Adipocyte (in vitro differentiated cells): ENCODE results near the gene PPP1R14C.

Experiments used
- DNase-seq: peaks from one replicate; pipeline ENCODE4 v3.0.0-alpha.2; 2015; ENCODE audit warnings: low read depth
- H3K27me3 ChIP-seq: replicated peaks from 2 replicates; pipeline ENCODE4 v1.7.0; 2013; ENCODE audit warnings: mild to moderate bottlenecking, low read length, moderate library complexity; ENCODE audit not compliant: control insufficient read depth, insufficient read depth
- H3K36me3 ChIP-seq: 2 replicates; pipeline ENCODE4 v1.7.0; 2013; ENCODE audit warnings: low read length, mild to moderate bottlenecking, moderate library complexity; ENCODE audit not compliant: control insufficient read depth, insufficient read depth, severe bottlenecking
- H3K4me1 ChIP-seq: 2 replicates; pipeline ENCODE4 v1.7.0; 2013; ENCODE audit warnings: mild to moderate bottlenecking, low read length, moderate library complexity; ENCODE audit not compliant: control insufficient read depth, insufficient read depth
- H3K4me3 ChIP-seq: 2 replicates; pipeline ENCODE4 v1.7.0; 2013; ENCODE audit warnings: mild to moderate bottlenecking, low read length, moderate library complexity
- H3K9ac ChIP-seq: 2 replicates; pipeline ENCODE4 v1.7.0; 2013; ENCODE audit warnings: mild to moderate bottlenecking, low read length, moderate library complexity
- H3K9me3 ChIP-seq: 2 replicates; pipeline ENCODE4 v1.7.0; 2013; ENCODE audit warnings: mild to moderate bottlenecking, low read length, moderate library complexity; ENCODE audit not compliant: control insufficient read depth

PPP1R14C gene

DNA sequence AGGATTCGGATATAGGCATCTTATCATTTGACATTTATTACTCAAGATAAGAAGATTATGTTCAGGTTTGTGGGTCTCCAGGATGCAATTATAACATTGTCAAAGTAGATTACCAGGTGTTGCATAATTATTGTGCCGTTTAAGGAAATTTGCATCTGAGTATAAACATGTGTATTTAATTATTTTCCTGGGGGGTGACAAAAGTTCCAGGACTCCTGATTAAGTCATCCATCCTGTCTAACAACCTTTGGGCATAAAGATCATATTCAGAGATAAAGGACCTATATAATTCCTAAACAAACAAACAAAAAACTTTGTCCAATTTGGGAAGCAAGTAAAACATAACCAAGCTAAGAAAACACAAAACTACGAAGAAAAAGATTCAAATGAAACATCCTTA is 3.3 kb upstream of the PPP1R14C start:
- DNase-seq: peak; percentile 27
- no peak overlapping the region for H3K4me3 ChIP-seq
- H3K27me3 ChIP-seq: peaks cover 61% of the 10 kb centered on the region
- no peaks in the 10 kb centered on the region for H3K36me3 ChIP-seq
- H3K4me1 ChIP-seq: peaks cover 10% of the 10 kb centered on the region
- H3K9ac ChIP-seq: no peak overlapping the region
- peaks cover 16% of the 10 kb centered on the region for H3K9me3 ChIP-seq

DNA sequence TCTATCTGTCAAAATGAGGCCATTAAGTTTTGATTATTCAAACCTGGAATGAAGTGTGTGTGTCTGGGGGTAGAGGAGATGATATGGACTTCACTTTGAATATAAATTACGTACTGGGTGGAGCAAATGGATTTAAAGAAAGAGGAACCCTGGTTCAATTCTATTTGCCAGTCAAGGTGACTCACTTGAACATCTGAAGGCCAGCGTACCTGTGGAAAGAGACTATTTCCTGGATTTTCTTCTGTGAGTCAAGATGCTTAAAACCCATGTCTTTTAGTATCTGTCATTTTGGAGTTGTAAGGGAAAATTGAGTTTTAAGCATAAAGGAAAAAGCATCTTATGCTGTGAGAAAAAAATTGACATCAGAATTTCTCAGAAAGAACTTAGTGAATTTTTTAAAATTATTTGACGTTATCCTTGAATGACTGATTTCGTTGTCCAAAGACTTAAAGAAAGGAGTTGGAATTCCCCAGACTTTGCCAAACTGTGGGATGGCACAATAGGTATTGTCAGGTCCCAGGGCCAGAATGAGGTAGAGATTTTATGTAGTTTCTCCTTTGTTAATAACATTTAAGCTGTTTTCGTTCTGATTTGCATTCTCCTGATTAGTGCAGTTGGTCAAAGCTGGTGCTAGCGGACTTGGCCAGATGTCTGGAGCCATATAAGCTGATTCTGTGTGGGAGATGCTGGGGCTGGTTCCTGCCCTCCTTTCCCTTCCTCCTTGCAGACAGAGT is 2.4 kb upstream of the PPP1R14C start:
- Histone ChIP-seq H3K9me3 (peaks cover 15% of the 10 kb centered on the region), H3K27me3 (peaks cover 60% of the 10 kb centered on the region), H3K36me3 (no peaks in the 10 kb centered on the region), H3K4me3 (no peak overlapping the region), H3K9ac (no peak overlapping the region), H3K4me1 (peaks cover 8% of the 10 kb centered on the region)
- DNase-seq: no peak

DNA sequence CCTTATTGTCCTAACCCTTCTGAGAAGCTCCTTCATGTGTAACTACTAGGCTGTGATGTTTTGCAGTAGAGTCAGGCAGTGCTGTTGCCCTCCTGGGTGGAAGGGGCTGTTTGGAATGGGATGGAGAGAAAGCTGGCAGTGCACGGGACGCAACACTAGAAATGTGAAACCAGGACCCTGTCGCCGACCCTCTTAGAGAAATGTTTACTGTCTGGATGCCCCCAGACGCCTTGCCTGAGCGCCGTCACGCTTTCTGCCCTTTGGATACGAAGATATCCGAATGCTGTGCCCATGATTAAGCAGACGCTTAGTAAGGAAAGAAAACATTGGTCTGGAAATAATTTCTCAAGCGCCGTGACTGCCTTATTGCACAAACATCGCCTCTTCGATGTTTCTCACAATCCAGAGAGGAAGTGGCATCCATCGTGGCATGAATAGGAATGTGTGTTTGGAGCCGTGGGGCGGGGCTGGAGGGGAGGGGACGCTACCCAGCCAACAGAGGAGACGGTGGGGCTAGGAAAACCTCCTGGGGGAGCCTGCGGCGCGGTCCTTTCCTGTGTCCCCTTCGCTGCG is 661 bp upstream of the PPP1R14C start:
- H3K27me3 ChIP-seq: peaks cover 44% of the 10 kb centered on the region
- peaks cover 10% of the 10 kb centered on the region for H3K4me1 ChIP-seq
- peak overlapping the region; percentile 76 for H3K4me3 ChIP-seq
- DNase-seq: peak; percentile 86
- peak overlapping the region; percentile 41 for H3K9ac ChIP-seq
- no peaks in the 10 kb centered on the region for H3K36me3 ChIP-seq
- H3K9me3 ChIP-seq: no peaks in the 10 kb centered on the region

DNA sequence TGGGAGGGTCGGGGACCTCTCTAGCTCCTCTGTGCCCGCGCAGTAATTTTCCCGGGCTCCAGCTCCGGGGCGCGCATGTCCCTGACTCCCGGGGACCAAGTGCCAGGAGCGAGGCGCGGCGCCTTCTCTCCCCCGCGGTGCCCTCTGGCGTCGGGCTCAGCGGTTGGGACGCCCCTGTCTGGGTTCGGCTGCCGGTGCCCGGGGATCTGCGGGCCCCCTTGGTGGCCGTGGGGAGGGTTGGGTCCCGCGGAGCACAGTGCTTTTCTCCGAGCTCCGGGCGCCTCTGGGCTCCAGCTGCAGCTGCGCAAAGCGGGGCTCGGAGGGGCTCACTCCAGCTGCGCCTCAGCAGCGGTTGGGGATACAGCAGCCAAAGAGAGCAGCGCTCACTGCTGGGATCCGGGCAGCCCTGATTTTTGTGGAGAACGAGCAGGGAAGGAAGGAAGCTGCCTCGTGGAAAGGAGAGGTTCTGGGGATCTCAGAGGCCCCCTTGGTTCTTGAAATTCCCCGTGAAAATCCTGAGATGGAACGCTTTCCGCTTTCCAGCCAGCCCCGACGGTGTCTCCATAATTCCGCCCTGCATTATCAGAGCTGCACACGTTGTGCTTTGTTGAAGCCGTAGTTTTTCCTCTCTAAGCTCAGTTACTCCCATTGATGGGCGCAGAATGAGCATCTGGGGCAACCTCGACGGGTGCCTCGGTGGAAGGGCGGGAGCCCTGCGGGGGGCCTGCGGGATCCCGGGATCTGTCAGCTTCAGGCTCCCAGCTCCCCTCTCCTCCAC is 861 bp downstream of the PPP1R14C start:
- no peak overlapping the region for H3K9ac ChIP-seq
- no peaks in the 10 kb centered on the region for H3K36me3 ChIP-seq
- H3K4me1 ChIP-seq: peaks cover 10% of the 10 kb centered on the region
- no peaks in the 10 kb centered on the region for H3K9me3 ChIP-seq
- H3K4me3 ChIP-seq: peak overlapping the region; percentile 76
- peak; percentile 53 for DNase-seq
- peaks cover 29% of the 10 kb centered on the region for H3K27me3 ChIP-seq

DNA sequence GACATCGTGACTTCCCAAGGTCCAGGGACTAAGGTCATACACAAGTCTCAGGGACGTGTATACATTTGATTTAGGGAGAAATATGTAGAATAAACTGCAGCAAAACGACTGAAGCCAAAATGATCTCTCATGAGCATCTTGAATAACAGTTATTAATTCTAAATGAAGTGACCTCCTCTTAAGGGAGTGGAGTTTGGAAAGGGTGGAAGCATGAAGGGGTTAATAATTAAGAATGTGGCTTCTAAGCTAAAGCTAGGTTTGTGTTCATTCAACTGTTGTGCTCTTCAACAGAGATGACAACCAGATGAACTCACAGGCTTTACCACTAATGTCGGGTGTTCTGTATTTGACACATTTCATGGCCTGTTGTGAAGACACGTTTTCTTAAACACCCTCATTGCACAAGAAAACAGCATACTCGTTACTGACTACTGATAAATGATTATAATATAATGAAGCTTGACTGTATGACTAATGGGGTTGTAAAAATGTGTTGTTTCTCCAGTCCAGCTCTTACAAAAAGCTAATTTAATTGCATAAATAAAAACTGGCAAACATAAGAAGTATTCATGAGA is 1.5 kb downstream of the PPP1R14C start:
- H3K9me3 ChIP-seq: no peaks in the 10 kb centered on the region
- peaks cover 24% of the 10 kb centered on the region for H3K27me3 ChIP-seq
- H3K4me3 ChIP-seq: peak overlapping the region; percentile 76

DNA sequence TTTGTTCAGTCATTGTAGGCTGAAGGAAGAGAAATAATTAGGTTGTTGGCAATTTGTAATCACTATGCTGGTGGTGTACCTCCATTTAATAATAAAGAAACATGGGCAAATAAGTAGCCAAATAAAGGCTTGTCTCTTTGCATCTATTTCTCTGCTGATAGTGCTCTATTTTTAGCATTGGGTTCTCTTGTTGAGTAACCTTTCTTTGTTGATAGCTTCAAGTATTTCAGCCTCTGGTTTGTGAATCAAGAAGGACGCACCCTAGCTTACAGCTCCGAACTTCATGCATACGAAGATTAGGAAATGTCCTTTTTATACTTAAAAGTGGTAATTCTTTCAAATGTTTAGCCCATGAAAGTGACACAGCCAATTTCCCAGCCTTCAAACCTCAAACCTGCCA is 2.6 kb downstream of the PPP1R14C start:
- Histone ChIP-seq H3K9ac (no peak overlapping the region), H3K36me3 (no peaks in the 10 kb centered on the region), H3K4me1 (peaks cover 10% of the 10 kb centered on the region), H3K27me3 (peaks cover 25% of the 10 kb centered on the region), H3K4me3 (no peak overlapping the region), H3K9me3 (no peaks in the 10 kb centered on the region)
- no peak for DNase-seq

More for the DNA sequence above, 1.5 kb downstream of the PPP1R14C start:
- Histone ChIP-seq H3K4me1 (peaks cover 10% of the 10 kb centered on the region), H3K9ac (no peak overlapping the region), H3K36me3 (no peaks in the 10 kb centered on the region)
- no peak for DNase-seq

DNA sequence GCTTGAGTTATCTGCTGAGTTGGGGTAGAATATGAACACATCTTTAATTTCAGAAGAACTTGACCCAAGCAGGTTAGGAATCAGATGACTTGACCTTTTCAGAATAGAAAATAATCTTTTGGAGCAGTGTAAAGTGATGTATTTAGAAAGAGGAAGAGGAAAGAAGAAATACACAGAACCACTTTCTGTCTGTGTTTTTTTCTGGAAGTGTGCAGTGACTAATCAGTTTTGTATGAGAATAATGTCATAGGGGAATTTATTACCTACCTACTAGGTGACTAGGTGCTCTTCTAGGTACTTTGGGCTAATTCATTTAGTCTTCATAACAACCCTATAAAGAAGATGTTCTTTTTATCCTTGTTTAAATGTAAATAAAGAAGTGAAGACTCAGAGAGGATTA is 3.0 kb downstream of the PPP1R14C start:
- no peaks in the 10 kb centered on the region for H3K36me3 ChIP-seq

DNA sequence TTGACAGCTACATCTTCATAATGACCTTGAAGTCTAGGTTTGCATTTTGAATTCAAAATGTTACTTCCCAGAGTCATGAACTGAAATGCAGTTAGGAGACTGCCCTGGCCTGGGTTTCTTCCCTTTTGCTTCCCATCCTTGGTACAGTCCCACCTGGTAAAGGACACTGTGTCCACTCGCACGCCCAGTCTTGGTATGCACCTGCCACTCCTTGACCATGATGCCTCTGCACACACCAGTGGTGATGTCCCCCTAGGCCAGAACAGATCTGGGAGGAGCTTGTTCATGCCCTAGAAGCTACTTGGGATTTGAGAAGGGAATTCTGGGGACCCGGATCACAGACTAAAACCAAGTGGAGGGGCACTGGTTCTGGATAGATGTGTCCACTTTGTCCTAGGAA is 3.6 kb downstream of the PPP1R14C start:
- H3K27me3 ChIP-seq: peaks cover 20% of the 10 kb centered on the region

More for the DNA sequence above, 3.0 kb downstream of the PPP1R14C start:
- peaks cover 10% of the 10 kb centered on the region for H3K4me1 ChIP-seq
- H3K27me3 ChIP-seq: peaks cover 25% of the 10 kb centered on the region
- H3K9me3 ChIP-seq: no peaks in the 10 kb centered on the region
- H3K9ac ChIP-seq: no peak overlapping the region
- DNase-seq: no peak
- H3K4me3 ChIP-seq: no peak overlapping the region

DNA sequence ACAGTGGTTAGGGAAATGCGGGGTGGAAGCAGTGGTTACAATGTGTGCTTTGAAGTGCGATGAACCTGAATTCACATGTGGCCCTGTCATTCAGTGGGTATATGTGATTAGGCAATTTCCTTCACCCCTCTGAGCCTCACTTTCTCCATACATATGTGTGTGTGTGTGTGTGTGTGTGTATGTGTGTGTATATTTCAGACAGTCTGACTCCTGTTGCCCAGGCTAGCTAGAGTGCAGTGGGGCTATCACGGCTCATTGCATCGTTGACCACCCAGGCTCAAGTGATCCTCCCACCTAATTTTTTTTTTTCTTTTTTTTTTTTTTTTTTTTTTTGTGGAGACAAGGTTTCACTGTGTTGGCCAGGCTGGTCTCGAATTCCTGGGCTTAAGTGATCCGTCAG is 6.3 kb downstream of the PPP1R14C start:
- Histone ChIP-seq H3K4me3 (no peak overlapping the region), H3K9ac (no peak overlapping the region), H3K27me3 (peaks cover 14% of the 10 kb centered on the region), H3K36me3 (no peaks in the 10 kb centered on the region), H3K4me1 (peaks cover 17% of the 10 kb centered on the region), H3K9me3 (no peaks in the 10 kb centered on the region)
- DNase-seq: no peak

More for the DNA sequence above, 3.6 kb downstream of the PPP1R14C start:
- no peak for DNase-seq
- Histone ChIP-seq H3K4me1 (peaks cover 10% of the 10 kb centered on the region), H3K9me3 (no peaks in the 10 kb centered on the region), H3K9ac (no peak overlapping the region), H3K36me3 (no peaks in the 10 kb centered on the region), H3K4me3 (no peak overlapping the region)

DNA sequence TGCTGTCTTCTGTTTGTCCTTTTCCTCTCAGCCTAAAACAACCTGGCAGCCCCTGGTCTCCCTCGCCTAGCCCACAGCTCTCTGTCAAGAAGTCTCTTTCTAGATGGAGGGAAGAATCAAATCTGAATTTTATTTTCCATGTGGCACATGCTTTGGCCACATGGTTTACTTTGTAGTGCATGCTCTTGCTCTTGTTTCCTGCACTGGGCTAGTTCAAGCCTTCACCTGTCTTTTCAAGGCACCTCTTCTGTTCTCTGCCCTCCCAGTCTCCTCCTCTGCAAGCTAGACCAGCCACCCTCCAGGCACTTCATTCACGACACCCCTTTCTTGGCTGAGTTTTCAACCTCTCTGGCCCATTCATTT is 7.6 kb downstream of the PPP1R14C start:
- Histone ChIP-seq H3K4me3 (no peak overlapping the region), H3K36me3 (no peaks in the 10 kb centered on the region), H3K9ac (no peak overlapping the region), H3K27me3 (peaks cover 14% of the 10 kb centered on the region), H3K4me1 (peaks cover 16% of the 10 kb centered on the region), H3K9me3 (no peaks in the 10 kb centered on the region)
- no peak for DNase-seq
